Measurements from ENCODE around the gene PABPC3.
A peak's percentile ranks its signal among the peaks of the same experiment; 100 is the strongest.

PABPC3 gene

GRCh38 chr13:25069911-25070310 is 26.0 kb upstream of the PABPC3 start:
- no peak for TF ChIP-seq CTCF (IDR thresholded peaks at IDR 0.05; ENCODE audit: control extremely low read depth, extremely low read depth, low read depth, missing control alignments)
- ChIA-PET CTCF (interaction anchor here (0.9 to 2.2 kb wide), 3 partner anchors 9 to 16 kb away, joined by 3 to 6 read pairs (median 5); no protein-coding TSS in a partner anchor), POLR2A (no interaction called here)
- no peak for DNase-seq (ENCODE audit: extremely low spot score)

- POLR2A ChIA-PET: no interaction called here
- CTCF ChIA-PET: no interaction called here
- no peak for TF ChIP-seq CTCF (IDR thresholded peaks at IDR 0.05; ENCODE audit: control extremely low read depth, extremely low read depth, low read depth, missing control alignments)
- DNase-seq (ENCODE audit: extremely low spot score): no peak
Observed at GRCh38 chr13:25080773-25081172, 15.2 kb upstream of the PABPC3 start.

GRCh38 chr13:25084096-25084495 is 11.8 kb upstream of the PABPC3 start:
- no peak for TF ChIP-seq CTCF (IDR thresholded peaks at IDR 0.05; ENCODE audit: control extremely low read depth, extremely low read depth, low read depth, missing control alignments)
- ChIA-PET CTCF (interaction anchor here (0.8 to 4.7 kb wide), 13 partner anchors 8 to 292 kb away, joined by 3 to 41 read pairs (median 4); no protein-coding TSS in a partner anchor), POLR2A (no interaction called here)
- no peak for DNase-seq (ENCODE audit: extremely low spot score)

GRCh38 chr13:25085125-25085742 is 10.7 kb upstream of the PABPC3 start:
- CTCF ChIA-PET: interaction anchor here (0.7 to 4.7 kb wide), 17 partner anchors 9 to 290 kb away, joined by 3 to 41 read pairs (median 4); no protein-coding TSS in a partner anchor

GRCh38 chr13:25088562-25089221 is 7.2 kb upstream of the PABPC3 start:
- POLR2A ChIA-PET: no interaction called here
- DNase-seq (ENCODE audit: extremely low spot score): no peak
- CTCF ChIA-PET: interaction anchor here (1.5 kb wide), 1 partner anchor 26 kb away, joined by 7 read pairs; no protein-coding TSS in a partner anchor
- TF ChIP-seq CTCF (IDR thresholded peaks at IDR 0.05; ENCODE audit: control extremely low read depth, extremely low read depth, low read depth, missing control alignments): no peak

More at GRCh38 chr13:25085125-25085742, 10.7 kb upstream of the PABPC3 start:
- DNase-seq (ENCODE audit: extremely low spot score): peak; percentile 56
- POLR2A ChIA-PET: no interaction called here
- TF ChIP-seq CTCF (IDR thresholded peaks at IDR 0.05; ENCODE audit: control extremely low read depth, extremely low read depth, low read depth, missing control alignments): peak; percentile 70

GRCh38 chr13:25097426-25097825 is 1.5 kb downstream of the PABPC3 start:
- CTCF ChIA-PET: interaction anchor here (0.9 to 3.2 kb wide), 4 partner anchors 13 to 278 kb away, joined by 3 to 24 read pairs (median 4); no protein-coding TSS in a partner anchor
- DNase-seq (ENCODE audit: extremely low spot score): no peak
- POLR2A ChIA-PET: no interaction called here
- no peak for TF ChIP-seq CTCF (IDR thresholded peaks at IDR 0.05; ENCODE audit: control extremely low read depth, extremely low read depth, low read depth, missing control alignments)
